HG03135 (cell line): ENCODE data around the gene RSL24D1.
"Not testable (repeated sequence)": the region's sequence is repeated elsewhere in the genome, so short reads cannot be mapped to it uniquely, and the experiment has no call there.

Source experiments
- ATAC-seq: cut with Tn5 transposase; IDR thresholded peaks from one replicate; pipeline ENCODE4 v1.9.1; 2021; ENCODE audit warnings: mild to moderate bottlenecking, moderate library complexity; ENCODE audit not compliant: unreplicated experiment

RSL24D1 gene

DNA sequence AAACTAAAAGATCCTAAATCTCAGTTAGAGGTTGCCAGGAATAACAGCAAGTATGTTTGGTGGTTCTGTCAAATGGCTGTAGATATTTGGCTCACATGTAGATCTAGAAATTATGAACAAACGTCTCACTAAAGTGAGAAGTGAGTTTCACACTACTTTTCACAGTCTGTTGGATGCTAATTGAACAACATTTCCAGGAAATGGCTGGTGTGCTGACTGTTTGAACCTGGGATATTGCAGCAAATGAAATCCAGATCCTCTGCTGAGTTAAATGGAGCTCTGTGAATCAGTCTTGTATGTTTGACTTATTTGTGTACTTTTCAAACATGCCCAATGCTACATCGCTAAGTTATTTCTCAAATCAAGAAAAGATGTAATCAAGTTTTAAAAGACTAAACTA, 21.3 kb upstream of the RSL24D1 start:
- no peak for ATAC-seq

DNA sequence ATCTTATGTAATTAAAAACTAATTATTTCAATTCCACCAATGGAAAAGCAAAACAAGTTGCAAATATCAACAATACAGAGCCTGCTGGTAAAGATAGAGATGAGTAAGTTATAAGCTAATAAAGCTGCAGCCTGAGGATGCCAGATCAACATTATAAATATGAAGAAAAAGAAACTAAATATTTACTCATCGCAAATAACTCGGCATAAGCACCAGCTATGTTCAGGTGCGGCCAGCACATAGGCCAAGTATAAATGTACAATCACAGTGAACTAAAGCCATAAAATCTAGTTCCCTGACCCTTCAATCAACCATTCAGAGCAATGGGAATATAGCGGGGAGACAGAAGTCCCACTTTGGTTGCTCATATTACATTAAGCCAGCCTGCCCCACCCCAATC, 7.7 kb upstream of the RSL24D1 start:
- no peak for ATAC-seq

DNA sequence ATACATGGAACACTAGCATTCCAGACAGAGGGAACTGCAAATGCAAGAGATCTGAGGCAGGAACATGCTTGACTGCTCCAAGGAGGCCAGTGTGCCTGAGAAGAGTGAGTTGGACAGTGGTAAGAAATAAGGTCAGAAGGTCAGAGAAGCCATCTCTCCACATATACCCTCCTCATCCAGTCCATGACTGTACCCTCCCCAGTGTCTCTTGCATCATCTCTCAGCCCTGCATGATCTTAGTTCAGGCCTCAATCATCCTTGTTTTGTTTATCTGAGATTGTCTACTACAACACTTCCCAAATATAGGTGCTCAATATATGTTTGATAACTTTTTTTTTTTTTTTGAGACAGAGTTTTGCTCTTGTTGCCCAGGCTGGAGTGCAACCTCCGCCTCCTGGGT, 5.5 kb upstream of the RSL24D1 start:
- ATAC-seq: no peak

DNA sequence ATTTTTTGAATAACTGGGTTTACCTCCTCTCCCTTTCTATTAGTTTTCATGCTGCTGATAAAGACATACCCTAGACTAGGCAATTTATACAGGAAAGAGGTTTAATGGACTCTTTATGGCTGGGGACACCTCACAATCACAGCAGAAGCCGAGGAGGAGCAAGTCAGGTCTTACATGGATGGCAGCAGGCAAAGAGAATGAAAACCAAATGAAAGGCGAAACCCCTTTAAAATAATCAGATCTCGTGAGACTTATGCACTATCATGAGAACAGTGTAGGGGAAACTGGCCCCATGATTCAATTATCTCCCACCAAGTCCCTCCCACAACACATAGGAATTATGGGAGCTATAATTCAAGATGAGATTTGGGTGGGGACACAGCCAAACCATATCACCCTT, 2.0 kb upstream of the RSL24D1 start:
- no peak for ATAC-seq

DNA sequence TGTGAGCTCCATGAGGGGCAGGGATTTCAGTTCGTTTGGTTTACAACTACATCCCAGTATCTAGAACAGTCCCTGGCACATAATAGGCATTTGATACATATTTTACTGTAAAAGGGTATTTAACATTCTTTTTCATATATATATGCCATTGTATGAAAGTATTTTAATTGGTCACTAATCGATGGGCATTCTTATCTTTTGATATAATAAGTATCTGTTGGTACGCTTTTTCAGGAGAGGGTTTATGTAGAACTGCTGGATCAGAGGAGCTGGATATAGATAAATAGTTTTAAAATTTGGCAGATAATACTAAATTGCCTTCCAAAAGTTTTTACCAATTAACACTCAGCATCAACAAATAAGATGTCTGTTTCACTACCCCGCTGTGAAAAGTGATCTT, 978 bp upstream of the RSL24D1 start:
- no peak for ATAC-seq

DNA sequence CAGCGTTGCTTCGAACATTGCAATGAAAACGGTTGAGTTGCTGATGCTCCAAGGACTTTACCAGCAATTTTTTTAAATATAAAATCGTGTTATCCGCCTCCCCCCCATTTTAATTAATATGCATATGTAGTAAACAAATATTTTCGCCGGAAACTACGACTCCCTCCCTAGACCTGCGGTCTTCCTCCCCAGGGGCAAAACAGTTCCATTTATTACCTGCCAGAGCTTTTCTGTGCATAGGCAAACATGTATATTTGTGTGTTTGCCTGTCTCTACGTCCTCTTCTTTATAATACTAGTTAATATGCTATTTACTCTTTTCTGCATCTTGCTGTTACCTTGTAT, 593 bp upstream of the RSL24D1 start:
- ATAC-seq: peak; percentile 12

DNA sequence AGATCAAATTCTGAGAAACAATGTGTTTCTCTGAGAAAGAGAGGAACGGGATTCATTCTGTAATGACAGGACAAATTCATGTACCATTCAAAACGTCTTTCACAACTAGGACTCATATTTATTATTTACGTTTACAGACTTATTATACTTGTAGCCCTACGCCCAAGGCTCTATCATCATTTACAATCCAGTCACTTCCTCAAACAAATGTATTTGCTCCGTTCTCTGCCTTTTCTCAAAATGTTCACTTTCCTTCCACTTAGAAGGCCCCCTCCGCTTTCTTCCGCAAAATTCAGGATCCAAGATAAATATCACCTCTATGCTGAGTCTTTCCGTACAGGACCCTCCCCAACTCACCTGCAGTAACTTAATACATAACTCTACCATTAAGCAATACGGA, 745 bp downstream of the RSL24D1 start:
- ATAC-seq: no peak

DNA sequence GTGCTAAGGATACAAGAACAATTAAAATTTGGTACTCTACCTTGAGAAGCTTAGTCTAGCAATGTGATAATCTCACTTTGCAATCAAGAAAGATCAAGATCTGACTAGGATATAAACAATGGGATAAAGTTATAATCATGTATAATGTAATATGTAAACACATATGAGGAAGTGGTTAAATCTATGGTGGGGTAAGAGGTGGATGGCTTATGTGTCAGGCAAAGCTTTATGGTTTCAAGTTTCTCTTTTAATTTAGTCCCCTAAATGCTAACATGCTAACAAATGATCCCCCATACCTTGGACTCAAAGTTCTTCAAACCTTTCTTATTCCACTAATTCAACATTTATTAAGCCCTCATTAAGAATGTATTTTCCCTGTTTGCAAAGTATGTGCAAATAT, 2.5 kb downstream of the RSL24D1 start:
- no peak for ATAC-seq

DNA sequence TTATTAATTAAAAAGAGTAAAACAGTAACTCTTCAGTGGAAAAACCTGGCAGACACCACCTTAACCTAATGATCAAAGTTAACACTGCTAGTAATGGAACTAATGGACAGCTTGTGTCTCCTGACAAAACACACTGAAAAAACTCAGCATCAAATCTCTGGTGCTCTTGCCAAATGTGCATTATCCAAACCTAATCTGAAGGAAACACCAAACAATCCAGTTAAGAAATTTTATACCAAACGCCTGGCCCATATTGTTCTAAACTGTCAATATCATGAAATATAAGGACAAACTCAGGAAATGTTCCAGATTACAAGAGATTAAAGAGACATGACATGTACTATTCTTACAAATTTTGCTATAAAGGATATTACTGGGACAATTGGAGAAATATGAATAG, 10.4 kb downstream of the RSL24D1 start:
- no peak for ATAC-seq

DNA sequence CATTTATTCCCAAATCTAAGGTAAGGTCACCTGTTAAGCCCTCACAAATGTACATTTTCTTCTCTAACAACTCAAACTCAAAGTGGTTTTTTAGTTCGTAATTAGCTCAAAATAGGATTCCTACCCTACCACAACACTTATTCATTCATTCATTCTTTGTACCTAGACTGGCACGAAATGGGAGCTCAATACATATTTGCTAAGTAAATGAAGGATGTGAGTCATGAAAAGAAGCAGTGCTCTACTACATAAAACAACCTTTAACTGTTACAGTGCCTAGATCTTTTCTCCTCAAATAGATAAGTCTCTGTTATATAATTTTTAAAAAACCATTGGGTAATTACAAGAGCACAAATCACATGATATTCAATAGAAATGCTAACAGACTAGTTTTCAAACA, 13.1 kb downstream of the RSL24D1 start:
- no peak for ATAC-seq

DNA sequence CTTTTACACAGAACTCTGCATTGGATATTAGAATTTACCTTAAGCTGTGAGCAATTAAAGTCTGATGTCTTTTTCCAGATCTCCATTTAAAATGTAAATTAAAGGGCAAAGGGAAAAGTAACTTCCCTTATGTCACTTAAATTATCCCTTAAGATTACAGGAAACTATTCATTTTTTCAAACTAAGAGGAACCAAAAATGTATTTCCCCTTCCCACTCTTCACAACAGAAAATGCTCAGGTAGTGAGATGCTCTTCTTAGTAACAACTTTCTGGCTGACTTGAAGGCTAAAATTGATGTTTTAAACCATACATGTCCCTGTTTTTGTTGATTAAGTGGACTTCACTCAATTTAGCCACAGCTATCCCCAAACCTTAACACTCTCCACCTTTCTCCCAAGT, 17.6 kb downstream of the RSL24D1 start:
- no peak for ATAC-seq

DNA sequence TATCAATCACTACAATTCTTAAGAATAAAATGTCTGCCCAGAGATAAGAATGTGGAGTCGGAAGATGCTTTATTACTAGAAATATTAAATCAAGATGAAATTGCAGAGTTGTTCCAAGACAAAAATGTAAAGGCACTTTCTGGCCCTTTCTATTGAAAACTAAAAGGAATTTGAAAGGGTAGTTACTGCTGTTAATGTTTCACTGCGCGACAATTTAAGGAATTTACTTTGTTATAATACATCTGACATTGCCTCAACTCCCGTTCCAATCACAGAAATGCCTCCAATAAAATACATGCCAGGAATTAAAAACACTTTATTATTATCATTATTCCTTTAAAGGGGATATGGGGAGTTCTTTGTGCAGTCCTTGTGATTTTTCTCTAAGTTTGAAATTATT, 26.4 kb downstream of the RSL24D1 start:
- no peak for ATAC-seq

DNA sequence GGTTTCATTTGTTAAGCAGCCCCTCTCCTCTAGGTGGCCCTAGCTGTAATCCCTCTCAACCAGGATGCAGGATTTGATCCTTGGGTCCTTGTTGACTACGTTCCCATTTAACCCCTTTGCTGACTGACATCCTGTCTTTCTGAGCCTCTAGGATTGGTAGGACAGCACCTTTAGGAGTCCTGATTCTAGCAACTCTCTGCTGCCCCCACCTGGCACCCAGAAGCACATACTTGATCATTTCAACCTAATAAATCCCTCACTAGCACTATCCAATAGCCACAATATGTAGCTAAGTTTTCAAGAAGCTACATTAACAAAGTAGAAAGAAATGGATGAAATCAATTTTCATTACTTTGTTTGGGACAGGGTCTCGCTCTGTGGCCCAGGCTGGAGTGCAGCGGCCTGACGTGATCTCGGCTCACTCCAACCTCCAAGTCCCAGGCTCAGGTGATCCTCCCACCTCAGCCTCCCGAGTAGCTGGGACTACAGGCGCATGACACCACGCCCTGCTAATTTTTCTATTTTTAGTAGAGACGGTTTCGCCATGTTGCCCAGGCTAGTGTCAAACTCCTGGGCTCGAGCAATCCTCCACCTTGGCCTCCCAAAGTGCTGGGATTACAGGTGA, 28.3 kb downstream of the RSL24D1 start:
- peak; percentile 94 for ATAC-seq

DNA sequence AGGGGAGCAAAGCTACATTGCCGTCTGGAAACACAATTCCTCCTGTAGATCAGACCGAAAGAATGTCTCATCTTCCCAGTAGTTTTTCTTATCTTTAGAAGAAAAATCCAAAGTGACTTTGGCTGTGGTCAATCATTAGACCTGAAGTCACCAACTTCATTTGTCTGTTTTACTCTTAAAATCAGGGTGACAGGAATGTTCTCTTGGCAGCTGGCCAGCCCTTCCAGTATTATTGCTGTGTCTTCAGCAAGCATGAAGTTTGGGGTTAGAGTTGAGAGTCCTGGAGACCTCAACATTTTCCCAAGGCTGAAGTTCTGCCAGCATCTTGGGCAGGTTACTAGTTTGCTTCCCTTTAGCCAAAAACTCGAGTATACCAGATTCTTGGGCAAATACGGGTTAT, 32.5 kb downstream of the RSL24D1 start:
- ATAC-seq: no peak

DNA sequence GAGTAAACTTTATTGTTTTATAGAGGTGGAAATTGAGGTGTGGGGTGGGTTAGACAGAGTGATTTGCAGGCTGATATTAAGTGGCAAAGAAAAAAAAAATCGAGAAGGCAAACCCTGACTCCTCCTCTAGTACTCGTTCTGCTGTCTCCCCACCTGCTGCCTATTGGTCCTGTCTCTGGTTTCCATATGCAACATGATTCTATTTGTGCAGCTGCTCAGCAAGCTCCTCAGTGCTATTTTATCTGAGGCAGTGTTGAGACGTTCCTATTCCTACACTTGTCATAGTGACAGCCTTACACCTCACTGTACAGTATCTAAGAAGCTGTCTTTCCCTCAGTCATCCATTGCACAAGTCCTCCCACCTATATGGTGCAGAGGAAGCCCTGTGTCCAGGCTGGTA, 45.1 kb downstream of the RSL24D1 start:
- no peak for ATAC-seq

DNA sequence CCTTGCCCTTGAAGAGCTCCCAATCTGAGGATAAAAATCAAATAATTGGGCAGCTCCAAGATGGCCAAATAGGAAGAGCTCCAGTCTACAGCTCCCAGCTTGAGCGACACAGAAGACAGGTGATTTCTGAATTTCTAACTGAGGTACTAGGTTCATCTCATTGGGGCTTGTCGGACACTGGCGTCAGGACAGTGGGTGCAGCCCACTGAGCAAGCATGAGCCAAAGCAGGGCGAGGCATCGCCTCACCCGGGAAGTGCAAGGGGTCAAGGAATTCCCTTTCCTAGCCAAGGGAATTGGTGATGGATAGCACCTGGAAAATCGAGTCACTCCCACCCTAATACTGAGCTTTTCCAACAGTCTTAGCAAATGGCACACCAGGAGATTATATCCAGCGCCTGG, 53.6 kb downstream of the RSL24D1 start:
- not testable (repeated sequence) for ATAC-seq

DNA sequence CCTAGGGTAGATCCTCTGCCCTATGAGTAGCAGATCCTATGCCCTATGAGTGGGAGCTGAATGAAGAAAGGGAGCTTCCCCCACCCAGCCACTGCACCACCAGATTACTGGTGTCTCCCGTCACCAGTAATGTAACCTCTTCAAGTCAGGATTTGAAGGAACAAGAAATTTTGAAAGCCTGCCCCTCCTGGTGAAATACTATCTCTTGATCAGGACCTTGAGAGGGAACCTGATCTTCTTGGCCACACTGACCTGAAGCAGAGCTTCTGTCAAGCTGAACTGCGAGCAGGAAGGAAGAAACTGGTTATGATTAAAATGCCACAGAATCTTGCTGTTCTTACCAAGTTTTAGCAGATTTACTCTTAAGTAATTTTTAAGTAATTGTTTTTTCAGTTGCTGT, 62.8 kb downstream of the RSL24D1 start:
- ATAC-seq: no peak

DNA sequence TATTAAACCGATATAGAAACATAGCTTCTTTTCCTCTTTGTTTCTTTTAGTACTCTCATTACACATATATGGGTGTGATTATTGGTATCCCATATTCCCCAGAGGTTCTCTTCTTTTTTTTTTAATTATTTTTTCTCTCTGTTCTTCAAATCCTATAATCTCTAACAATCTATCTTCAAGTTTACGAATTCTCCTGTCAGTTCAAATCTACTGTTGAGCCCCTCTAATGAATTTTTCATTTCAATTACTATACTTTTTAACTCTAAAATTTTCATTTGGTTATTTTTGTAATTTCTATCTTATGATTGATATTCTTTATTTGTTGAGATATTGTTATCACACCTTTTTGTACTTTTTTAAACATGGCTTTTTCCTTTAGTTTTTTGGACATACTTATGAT, 64.1 kb downstream of the RSL24D1 start:
- ATAC-seq: no peak
